WTC11 (cell line): Measurements from ENCODE around the gene MGAT4A. TPM values are rescaled to one million over a fixed set of nuclear protein-coding genes. Genes with fewer than 3 reads are reported as not detected.

Source experiments
- ATAC-seq: fragments of 200-7000 bp; cut with Tn5 transposase; 2 replicates; pipeline ENCODE4 v1.10.0; 2021; ENCODE audit warnings: mild to moderate bottlenecking, moderate library complexity
- CTCF ChIA-PET: fragments of 300-600 bp; sonication (Branson Sonifier 250); formaldehyde crosslinking; loops from one replicate; lab custom pipeline; 2021; ENCODE audit warnings: antibody characterized with exemption; lab: Charles Lee
- POLR2A ChIA-PET: fragments of 350-600 bp; sonication (Branson Sonifier 250); formaldehyde crosslinking; loops from one replicate; lab custom pipeline; 2021; ENCODE audit warnings: antibody characterized with exemption; lab: Charles Lee
- DNase-seq: peaks from one replicate; pipeline ENCODE4 v3.0.0; 2021; ENCODE audit warnings: low spot score
- H3K27ac Mint-ChIP-seq: 2 replicates; pipeline ENCODE4 v1.8.0; 2021; ENCODE audit warnings: mixed read lengths
- H3K27me3 Mint-ChIP-seq: 2 replicates; pipeline ENCODE4 v1.8.0; 2021; ENCODE audit warnings: low read depth, mild to moderate bottlenecking, moderate library complexity, mixed read lengths
- H3K36me3 Mint-ChIP-seq: 2 replicates; pipeline ENCODE4 v1.8.0; 2021; ENCODE audit warnings: mixed read lengths
- H3K4me1 Mint-ChIP-seq: 2 replicates; pipeline ENCODE4 v1.8.0; 2022; ENCODE audit warnings: mixed read lengths
- H3K4me3 Mint-ChIP-seq: 2 replicates; pipeline ENCODE4 v1.8.0; 2021; ENCODE audit warnings: mild to moderate bottlenecking, moderate library complexity, mixed read lengths
- H3K9me3 Mint-ChIP-seq: 2 replicates; pipeline ENCODE4 v1.8.0; 2021; ENCODE audit warnings: mixed read lengths
- ATF1 ChIP-seq: sonication (generic); formaldehyde crosslinking; IDR thresholded peaks from 2 replicates; pipeline ENCODE4 v1.8.1; 2023; ENCODE audit warnings: mild to moderate bottlenecking, moderate library complexity, missing genetic modification reagents
- ATF3 ChIP-seq: sonication (generic); formaldehyde crosslinking; conservative IDR thresholded peaks from 2 replicates; pipeline ENCODE4 v1.8.1; 2022; ENCODE audit warnings: mild to moderate bottlenecking, missing genetic modification reagents
- CBFB ChIP-seq: sonication (generic); formaldehyde crosslinking; IDR thresholded peaks from 2 replicates; pipeline ENCODE4 v1.8.1; 2022; ENCODE audit warnings: mild to moderate bottlenecking, low read depth, missing genetic modification reagents
- ELF4 ChIP-seq: sonication (generic); formaldehyde crosslinking; IDR thresholded peaks from 2 replicates; pipeline ENCODE4 v1.8.1; 2022; ENCODE audit warnings: low read depth, mild to moderate bottlenecking, moderate library complexity, missing genetic modification reagents
- FOXJ3 ChIP-seq: sonication (generic); formaldehyde crosslinking; IDR thresholded peaks from 2 replicates; pipeline ENCODE4 v1.9.0; 2021; ENCODE audit warnings: missing genetic modification reagents, mild to moderate bottlenecking, borderline replicate concordance
- FOXK1 ChIP-seq: sonication (generic); formaldehyde crosslinking; IDR thresholded peaks from 2 replicates; pipeline ENCODE4 v1.8.0; 2022; ENCODE audit warnings: mild to moderate bottlenecking, moderate library complexity, missing genetic modification reagents
- GRHL2 ChIP-seq: fragments of 250-450 bp; sonication (Bioruptor Pico); IDR thresholded peaks from 2 replicates; pipeline ENCODE4 v1.8.0; 2022; ENCODE audit warnings: mild to moderate bottlenecking, moderate library complexity; ENCODE audit not compliant: insufficient replicate concordance, severe bottlenecking
- GTF2I ChIP-seq: fragments of 250-450 bp; sonication (Bioruptor Pico); conservative IDR thresholded peaks from 2 replicates; pipeline ENCODE4 v1.4.0; 2021; ENCODE audit warnings: mild to moderate bottlenecking
- KAT7 ChIP-seq: sonication (generic); formaldehyde crosslinking; IDR thresholded peaks from 2 replicates; pipeline ENCODE4 v1.8.1; 2023; ENCODE audit warnings: missing genetic modification reagents, mild to moderate bottlenecking, borderline replicate concordance
- NR3C1 ChIP-seq: sonication (generic); formaldehyde crosslinking; conservative IDR thresholded peaks from 2 replicates; pipeline ENCODE4 v1.8.1; 2023; ENCODE audit warnings: low read depth, mild to moderate bottlenecking, missing genetic modification reagents
- OVOL2 ChIP-seq: fragments of 250-450 bp; sonication (Bioruptor Pico); IDR thresholded peaks from 2 replicates; pipeline ENCODE4 v1.9.0; 2021; ENCODE audit warnings: mild to moderate bottlenecking, borderline replicate concordance
- PRDM15 ChIP-seq: sonication (generic); formaldehyde crosslinking; IDR thresholded peaks from 2 replicates; pipeline ENCODE4 v1.8.0; 2022; ENCODE audit warnings: missing genetic modification reagents
- RELA ChIP-seq: sonication (generic); formaldehyde crosslinking; IDR thresholded peaks from 2 replicates; pipeline ENCODE4 v1.8.1; 2022; ENCODE audit warnings: missing genetic modification reagents, mild to moderate bottlenecking, borderline replicate concordance
- RORB ChIP-seq: fragments of 250-450 bp; sonication (Bioruptor Pico); IDR thresholded peaks from 2 replicates; pipeline ENCODE4 v1.9.0; 2021; ENCODE audit warnings: mild to moderate bottlenecking
- ZNF396 ChIP-seq: fragments of 250-450 bp; sonication (Bioruptor Pico); IDR thresholded peaks from 2 replicates; pipeline ENCODE4 v1.8.0; 2021; ENCODE audit warnings: mild to moderate bottlenecking, moderate library complexity, borderline replicate concordance
- ZNF512 ChIP-seq: sonication (generic); formaldehyde crosslinking; IDR thresholded peaks from 2 replicates; pipeline ENCODE4 v1.8.1; 2022; ENCODE audit warnings: missing genetic modification reagents, borderline replicate concordance
- ZSCAN18 ChIP-seq: fragments of 250-450 bp; sonication (Bioruptor Pico); IDR thresholded peaks from 2 replicates; pipeline ENCODE4 v2.1.2; 2022; ENCODE audit warnings: mild to moderate bottlenecking, moderate library complexity
- total RNA-seq: library from RNA; stranded (reverse); gene quantifications from 3 replicates; pipeline ENCODE4 v1.2.3, GENCODE V29; 2021
- TF ChIP-seq, protein P1 (sequence below): sonication (generic); formaldehyde crosslinking; IDR thresholded peaks from 2 replicates; pipeline ENCODE4 v1.8.1; 2022; ENCODE audit warnings: mild to moderate bottlenecking, moderate library complexity, missing genetic modification reagents
- TF ChIP-seq, protein P2 (sequence below): sonication (generic); formaldehyde crosslinking; IDR thresholded peaks from 2 replicates; pipeline ENCODE4 v1.8.1; 2022; ENCODE audit warnings: low read depth, missing genetic modification reagents, borderline replicate concordance

MGAT4A gene
- total RNA-seq, 1 experiment from 2014 or later, result 6.7 TPM

- CTCF ChIA-PET, result no interaction called here
- no peak for DNase-seq
- peaks cover 7% of the 10 kb centered on the region for H3K4me1 Mint-ChIP-seq
- H3K9me3 Mint-ChIP-seq, result no peaks in the 10 kb centered on the region
- TF ChIP-seq FOXJ3 (CRISPR knock-in tag) (no peak), ZNF396 (CRISPR knock-in tag) (no peak), ZNF512 (CRISPR knock-in tag) (no peak), PRDM15 (CRISPR knock-in tag) (no peak), RELA (CRISPR knock-in tag) (no peak), ELF4 (no peak), CBFB (CRISPR knock-in tag) (no peak), FOXK1 (no peak), ATF1 (CRISPR knock-in tag) (no peak), KAT7 (CRISPR knock-in tag) (no peak), GTF2I (CRISPR knock-in tag) (no peak), GRHL2 (CRISPR knock-in tag) (no peak), OVOL2 (CRISPR knock-in tag) (no peak), NR3C1 (CRISPR knock-in tag) (no peak), RORB (CRISPR knock-in tag) (no peak), ATF3 (CRISPR knock-in tag) (no peak), ZSCAN18 (CRISPR knock-in tag) (no peak)
- TF ChIP-seq, protein P1, sequence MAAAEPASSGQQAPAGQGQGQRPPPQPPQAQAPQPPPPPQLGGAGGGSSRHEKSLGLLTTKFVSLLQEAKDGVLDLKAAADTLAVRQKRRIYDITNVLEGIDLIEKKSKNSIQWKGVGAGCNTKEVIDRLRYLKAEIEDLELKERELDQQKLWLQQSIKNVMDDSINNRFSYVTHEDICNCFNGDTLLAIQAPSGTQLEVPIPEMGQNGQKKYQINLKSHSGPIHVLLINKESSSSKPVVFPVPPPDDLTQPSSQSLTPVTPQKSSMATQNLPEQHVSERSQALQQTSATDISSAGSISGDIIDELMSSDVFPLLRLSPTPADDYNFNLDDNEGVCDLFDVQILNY (CRISPR knock-in tag), result no peak
- TF ChIP-seq, protein P2, sequence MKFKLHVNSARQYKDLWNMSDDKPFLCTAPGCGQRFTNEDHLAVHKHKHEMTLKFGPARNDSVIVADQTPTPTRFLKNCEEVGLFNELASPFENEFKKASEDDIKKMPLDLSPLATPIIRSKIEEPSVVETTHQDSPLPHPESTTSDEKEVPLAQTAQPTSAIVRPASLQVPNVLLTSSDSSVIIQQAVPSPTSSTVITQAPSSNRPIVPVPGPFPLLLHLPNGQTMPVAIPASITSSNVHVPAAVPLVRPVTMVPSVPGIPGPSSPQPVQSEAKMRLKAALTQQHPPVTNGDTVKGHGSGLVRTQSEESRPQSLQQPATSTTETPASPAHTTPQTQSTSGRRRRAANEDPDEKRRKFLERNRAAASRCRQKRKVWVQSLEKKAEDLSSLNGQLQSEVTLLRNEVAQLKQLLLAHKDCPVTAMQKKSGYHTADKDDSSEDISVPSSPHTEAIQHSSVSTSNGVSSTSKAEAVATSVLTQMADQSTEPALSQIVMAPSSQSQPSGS, result no peak
- TF ChIP-seq, all 79 proteins: peak for 0
- no peak overlapping the region for H3K27ac Mint-ChIP-seq
- POLR2A ChIA-PET, result no interaction called here
- H3K27me3 Mint-ChIP-seq, result no peaks in the 10 kb centered on the region
- ATAC-seq, result no peak
- no peaks in the 10 kb centered on the region for H3K36me3 Mint-ChIP-seq
- no peak overlapping the region for H3K4me3 Mint-ChIP-seq
Measured at GRCh38 chr2:98764499-98764898, 33.6 kb upstream of the MGAT4A start.
